Caki2 (cell line): ENCODE measurements around the gene LARP6. TPM values are rescaled to one million over a fixed set of nuclear protein-coding genes. Genes with fewer than 3 reads are reported as not detected.
"Not testable (repeated sequence)": the region's sequence is repeated elsewhere in the genome, so short reads cannot be mapped to it uniquely, and the experiment has no call there.

Experiments
- DNase-seq: peaks from one replicate; pipeline ENCODE4 v3.0.0-alpha.2; 2015; ENCODE audit warnings: low read depth
- in situ Hi-C: cut with HindIII; loops from 2 replicates; pipeline ENCODE4 v1.10.0; 2016; ENCODE audit warnings: low sequenced_read_pairs, low pct_unique_long_range_greater_than_20kb, mixed read lengths
- total RNA-seq: library from RNA; depleted of rRNA; stranded (reverse); fragments of >200 nt; shearing (Covaris generic); gene quantifications from 2 replicates; pipeline ENCODE4 v1.2.3, GENCODE V29; 2014; ENCODE audit warnings: low replicate concordance

LARP6 gene
- total RNA-seq, 1 experiment from 2014 or later, result 35.4 TPM

DNA sequence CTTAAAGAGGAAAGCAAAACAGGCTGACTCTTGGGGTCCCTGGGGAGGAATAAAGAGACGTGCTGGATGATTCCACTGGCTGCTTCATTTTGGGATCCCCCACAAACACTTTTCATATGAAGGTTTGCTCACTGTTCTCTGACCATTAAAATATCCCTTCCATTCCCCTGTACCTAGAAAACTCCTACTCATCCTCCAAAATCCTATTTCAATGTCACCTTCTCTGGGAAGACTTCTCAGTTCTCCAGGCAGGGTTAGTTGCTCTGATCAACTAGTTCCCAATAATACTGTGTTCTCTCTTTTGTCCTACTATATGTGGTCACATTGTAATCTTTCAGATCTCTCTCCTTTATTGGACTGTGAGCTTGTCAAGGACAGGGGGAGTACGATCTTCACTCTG lies 19.0 kb downstream of the LARP6 start:
- in situ Hi-C loops, result no loop called here
- DNase-seq, result no peak

DNA sequence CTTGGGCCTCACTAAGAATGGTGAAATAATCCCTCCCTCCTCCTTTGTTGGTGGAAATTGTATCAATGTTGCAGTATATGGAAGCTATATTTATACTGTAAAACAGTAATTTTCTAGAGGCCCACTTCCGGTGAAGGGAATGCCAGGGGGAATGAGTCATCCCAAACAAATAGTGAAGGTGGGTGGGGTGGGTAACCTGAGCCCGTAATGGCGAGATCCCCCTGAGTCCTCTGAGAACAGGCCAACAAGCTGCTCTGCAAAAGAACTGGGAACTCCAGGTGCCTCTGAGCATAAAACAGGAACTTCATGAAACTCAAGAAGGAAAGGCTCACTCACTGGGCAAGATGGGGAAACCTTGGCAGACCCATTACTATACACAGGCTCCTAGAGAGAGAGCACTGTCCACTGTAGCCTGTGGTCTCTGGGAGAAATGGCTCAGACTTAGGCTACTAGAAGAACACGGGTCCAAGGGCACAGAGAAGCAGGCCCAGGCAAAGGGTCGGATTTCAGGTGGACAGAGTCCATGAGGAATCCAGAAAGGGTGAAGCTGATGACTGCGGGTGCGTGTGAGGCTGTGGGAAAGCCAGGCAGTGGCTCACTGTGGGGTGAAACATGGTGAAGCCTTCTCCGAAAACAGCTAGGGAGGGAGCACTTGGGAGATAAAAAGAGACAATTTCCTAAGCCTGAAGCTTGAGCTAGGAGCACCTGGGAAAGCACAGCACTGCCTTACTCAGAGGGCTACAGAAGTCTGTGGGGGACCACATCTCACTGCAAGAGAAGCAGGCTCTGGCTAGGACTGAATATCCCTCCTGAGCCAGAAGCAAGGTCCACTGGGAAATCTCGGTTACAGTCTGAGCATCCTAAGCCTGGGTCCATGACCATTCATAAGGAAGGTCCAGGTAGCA lies 19.8 kb downstream of the LARP6 start:
- in situ Hi-C loops, result no loop called here
- no peak for DNase-seq

DNA sequence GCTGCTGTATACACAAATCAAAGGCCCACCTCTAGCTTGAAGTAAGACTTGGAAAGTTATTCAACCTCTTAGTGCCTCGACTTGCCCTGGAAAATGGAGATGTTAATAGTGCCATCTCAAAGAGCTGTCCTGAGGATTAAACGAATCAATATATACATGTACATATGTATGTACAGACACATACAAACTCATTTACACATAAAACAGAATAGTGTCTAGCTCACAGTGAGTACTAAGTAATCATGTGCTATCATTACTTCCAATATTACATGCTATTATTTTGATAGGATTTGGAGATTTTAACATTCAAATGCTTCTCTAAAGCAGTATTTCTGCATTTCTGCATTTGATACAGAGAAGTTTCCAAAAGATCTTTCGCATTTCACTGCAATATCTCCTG lies 20.5 kb downstream of the LARP6 start:
- DNase-seq, result no peak
- in situ Hi-C loops, result no loop called here

DNA sequence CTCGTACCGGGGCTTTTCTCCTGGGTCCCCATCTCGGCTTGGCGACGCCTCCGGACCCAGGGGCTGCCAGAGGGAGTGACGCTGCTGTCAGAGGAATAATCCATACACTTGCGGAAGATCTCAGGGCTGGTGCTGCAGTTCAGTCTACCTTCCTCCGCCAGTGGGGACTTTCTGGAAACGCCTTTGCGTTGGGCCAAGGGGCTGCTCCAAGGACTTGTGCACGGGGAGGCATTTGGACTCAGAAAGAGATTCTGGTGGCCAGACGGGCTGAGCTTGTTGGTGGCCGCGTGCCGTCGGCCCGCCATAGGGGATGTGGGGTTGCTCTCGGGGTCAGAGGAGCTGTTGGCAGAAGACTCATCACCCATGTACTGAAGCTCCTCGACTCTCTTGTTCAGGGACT lies 21.8 kb downstream of the LARP6 start:
- in situ Hi-C loops, result no loop called here
- DNase-seq, result no peak

DNA sequence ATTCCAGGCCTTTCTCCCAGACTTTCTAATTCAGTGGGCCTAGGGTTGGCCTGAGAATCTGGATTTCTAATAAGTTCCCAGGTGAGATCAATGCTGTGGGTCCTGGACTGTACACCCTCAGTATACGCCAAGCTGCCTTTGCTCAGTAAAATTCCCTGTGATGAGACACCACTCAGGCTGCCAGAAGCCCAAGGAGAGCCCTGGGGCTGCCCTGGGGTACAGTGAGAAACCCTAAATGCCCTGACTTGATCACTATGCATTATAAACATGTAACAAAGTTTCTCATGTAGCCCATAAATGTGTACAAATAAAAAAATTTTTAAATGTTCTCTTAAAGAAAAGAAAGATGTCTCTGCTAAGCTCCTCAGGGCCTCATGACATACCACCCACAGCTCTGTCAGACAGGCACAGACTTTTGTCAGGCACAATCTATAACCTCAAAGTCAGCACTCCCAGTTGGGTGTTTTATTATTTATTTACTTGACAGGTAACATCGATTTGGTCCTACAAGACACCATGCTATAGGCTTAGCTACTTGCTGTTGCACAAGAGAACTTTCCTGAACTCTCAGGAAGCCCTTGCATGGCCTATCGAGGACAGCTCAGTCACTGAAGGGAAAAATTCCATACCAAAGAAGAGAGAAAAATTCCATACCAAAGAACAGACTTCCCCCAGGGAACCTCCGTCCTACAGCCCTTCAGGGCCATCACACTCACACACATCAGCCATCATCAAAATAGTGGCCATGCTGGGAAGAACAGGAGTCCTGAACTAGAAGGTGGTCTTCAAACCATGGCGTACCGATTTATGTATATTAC lies 22.7 kb downstream of the LARP6 start:
- DNase-seq, result no peak
- in situ Hi-C loops, result no loop called here

DNA sequence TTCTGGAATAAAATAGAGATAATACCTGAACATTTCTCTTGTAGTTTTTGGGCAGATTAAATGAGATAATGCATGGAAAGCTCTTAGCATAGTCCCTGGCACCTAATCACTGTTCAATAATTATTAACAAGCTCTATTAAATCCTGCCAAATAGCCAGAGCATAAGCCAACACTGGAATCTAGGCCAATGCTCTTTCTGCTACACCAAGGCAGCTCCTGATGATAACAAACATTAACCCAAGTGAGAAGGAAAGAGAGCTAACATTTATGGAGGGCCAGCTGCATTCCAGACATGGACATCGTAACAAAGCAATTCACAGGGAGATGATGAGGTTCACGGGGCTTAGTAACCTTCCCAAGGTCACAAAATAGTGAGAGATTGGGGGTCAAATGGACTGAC lies 23.3 kb downstream of the LARP6 start:
- in situ Hi-C loops, result no loop called here
- peak; percentile 34 for DNase-seq

DNA sequence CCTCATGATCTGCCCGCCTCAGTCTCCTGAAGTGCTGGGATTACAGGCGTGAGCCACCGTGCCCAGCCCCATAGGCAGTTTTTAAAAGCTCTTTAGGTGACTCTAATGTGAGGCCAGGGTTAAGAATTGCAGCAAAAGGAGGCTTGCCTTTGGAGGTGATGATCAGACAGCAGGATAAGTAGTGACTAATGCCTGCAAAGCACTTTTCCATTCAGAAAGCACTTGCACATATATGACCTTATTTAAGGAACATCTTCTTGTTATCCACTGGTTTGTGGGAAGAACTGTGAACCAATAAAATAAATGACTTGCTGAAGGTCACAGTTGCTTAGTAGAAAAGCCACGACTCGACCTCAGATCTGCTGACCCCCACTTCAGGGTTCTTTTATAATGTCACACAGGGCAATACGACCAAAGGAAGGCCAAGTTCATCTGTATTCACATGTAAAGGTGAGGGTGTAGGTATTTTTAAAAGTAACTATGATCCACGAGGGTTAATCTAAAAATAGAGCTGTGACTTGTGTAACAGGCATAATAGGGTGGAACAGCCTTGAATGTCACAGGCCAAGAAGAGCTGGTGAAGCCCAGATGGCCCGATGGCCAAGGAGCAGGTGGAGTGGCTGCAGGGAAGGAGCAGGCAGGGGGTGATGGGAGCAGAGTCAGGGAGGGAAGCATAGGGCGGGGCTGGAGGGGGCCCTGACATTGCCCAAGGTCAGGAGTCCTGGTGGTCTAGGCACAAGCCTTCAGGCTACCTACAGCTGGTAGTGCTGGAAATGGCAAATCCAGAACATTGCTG lies 24.4 kb downstream of the LARP6 start:
- in situ Hi-C loops, result no loop called here
- no peak for DNase-seq

DNA sequence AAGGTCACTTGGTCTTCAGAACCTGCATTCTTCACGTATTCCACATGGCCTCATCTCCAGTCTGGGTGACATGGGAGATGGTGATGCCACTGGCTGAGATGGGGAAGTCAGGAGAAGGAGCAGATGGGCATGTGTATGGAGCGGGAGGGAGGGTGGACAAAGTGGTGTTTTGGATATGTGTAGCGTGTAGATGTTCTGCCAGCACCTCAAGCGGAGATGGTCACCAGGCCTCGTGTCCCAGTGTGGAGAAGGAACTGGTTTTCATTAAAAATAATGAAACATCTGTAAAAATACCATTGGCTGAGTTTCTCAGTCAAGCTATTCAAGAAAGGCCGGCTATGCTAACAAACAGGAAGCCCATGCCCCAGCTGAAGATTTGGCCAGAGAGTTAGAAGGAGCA lies 26.2 kb downstream of the LARP6 start:
- no peak for DNase-seq
- in situ Hi-C loops, result no loop called here

DNA sequence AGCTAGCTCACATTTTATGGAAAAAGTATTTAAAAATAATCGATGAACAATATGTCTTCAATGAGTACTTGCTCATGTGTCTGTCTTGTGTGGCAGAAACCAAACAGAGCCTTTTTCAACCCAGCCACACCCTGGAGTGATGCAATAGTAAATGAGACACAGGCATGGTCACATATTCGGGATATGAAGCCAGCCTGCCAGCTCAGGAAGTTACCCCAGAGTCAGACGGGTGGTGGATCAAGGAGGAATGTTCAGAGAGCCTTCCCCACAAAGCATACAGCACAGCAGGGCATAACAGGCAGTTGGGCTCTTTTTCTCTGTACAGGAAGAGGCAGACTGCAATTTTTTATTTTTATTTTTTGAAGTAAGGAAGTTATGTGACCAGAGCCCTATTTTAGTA lies 27.3 kb downstream of the LARP6 start:
- in situ Hi-C loops, result no loop called here
- DNase-seq, result no peak

DNA sequence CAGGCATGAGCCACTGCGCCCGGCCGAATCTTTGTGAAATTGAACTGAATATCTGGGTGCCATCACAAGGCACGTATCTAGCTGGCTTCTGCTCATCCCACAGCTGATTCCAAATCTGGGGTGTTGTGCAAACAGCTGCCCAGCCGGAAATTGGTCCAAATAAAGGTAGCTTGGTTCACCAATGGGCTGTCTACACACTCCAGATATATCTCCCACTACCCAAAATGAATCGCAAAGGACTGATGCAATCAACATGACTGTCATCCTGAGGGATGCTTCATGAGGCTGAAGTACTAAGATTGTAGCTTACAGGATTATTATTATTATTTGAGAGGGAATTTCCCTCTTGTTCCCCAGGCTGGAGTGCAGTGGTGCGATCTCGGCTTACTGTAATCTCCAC lies 28.1 kb downstream of the LARP6 start:
- DNase-seq, result no peak

DNA sequence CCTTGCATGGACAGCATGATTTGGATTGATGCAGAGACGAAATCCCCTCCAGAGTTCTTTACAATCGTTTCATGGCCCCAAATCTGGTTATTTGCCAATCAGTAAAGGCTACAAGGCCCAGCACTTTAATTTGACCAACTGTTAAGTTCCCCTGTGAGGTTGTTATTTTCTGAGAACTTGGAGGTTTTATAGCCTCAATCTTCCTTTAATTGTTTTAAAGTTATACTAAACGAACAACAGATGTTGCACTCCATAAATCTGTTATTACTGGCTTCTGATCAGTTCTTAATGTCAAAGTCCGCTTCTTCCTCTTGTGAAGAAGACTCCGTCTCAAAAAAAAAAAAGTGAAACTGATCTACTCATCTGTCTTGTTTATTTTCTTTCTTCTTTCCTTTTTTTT lies 30.8 kb downstream of the LARP6 start:
- in situ Hi-C loops, result no loop called here
- no peak for DNase-seq

More for the DNA sequence above, 28.1 kb downstream of the LARP6 start:
- in situ Hi-C loops, result no loop called here

DNA sequence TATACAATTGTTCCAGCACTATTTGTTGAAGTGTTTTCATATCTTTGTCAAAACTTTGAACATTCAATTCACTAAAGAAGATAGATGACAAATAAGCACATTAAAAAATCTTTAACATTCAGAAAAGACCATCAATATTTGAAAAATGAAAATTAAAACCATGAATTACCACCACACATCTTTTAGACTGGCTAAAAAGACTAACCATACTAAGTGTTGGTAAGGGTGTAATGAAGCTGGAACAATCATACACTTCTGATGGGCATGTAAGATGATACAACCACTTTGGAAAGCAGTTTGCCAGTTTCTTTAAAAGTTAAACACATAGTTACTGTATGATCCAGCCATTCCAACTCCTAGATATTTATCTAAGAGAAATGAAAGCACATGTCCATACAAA lies 33.7 kb downstream of the LARP6 start:
- DNase-seq, result no peak
- in situ Hi-C loops, result no loop called here

DNA sequence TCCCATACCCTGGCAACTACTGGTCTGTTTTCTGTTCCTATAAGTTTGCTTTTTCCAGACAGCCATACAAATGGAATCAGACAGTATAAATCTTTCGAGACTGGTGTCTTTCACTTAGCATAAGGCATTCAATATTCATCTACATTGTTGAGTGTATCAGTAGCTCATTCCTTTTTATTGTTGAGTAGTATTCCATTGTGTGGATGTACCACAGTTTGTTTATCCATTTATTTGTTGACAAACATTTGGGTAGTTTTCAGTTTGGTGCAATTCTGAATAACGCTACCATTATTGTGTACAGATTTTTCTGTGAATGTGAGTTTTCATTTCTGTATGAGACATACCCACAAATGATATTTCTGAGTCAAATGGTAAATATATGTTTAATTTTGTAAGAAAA lies 35.4 kb downstream of the LARP6 start:
- DNase-seq, result no peak
- in situ Hi-C loops, result no loop called here

DNA sequence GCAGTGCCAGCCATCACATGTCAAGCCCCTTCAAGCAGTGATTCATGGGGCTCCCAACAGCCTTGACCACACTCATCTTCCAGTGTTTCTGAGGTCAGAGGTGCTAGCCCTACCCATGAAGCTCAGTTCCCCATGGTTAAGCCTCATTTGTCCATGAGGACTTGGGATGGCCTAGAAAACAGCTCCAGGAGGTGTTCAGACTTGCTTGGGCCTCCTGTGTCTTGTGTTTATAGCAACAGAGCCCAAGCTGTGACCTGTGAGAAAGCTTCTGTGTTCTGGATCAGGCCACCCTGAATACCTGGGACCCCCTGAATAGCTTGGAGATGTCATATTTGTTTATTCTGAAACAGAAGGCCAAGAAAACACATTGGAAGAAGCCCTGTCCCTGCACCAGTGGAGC lies 36.7 kb downstream of the LARP6 start:
- in situ Hi-C loops, result no loop called here
- no peak for DNase-seq

DNA sequence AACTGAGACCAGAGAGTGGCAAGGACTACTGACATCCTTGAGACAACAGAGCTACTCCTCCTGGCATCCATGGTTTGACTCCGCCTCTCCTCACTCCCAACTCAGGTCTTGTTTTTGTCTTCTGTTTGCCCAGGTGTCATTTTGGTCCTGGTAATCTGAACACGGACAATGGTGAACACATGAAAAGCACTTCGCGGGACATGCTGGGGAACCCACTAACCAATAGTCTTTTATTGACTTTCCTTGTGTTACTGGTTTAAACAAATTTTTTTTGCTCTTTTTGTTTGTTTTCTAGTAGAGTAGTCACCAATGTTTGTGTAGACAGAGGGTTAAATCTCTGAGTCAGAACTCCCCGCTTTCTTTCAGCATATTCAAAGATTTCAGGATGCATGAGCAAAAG lies 38.4 kb downstream of the LARP6 start:
- no peak for DNase-seq
- in situ Hi-C loops, result no loop called here

DNA sequence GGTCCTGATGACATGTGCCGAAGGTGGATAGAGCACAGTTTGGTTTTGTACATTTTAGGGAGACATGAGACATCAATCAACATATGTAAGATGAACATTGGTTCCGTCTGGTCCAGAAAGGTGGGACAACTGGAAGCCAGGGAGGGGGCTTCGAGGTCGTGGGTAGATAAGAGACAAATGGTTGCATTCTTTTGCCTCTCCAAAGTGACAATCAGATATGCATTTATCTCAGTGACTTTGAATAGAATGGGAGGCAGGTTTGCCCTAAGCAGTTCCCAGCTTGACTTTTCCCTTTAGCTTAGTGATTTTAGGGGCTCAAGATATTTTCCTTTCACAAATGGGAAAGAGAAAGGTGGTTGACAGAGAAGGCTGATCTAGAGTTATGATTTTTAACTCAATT lies 38.9 kb downstream of the LARP6 start:
- in situ Hi-C loops, result not testable (repeated sequence)

DNA sequence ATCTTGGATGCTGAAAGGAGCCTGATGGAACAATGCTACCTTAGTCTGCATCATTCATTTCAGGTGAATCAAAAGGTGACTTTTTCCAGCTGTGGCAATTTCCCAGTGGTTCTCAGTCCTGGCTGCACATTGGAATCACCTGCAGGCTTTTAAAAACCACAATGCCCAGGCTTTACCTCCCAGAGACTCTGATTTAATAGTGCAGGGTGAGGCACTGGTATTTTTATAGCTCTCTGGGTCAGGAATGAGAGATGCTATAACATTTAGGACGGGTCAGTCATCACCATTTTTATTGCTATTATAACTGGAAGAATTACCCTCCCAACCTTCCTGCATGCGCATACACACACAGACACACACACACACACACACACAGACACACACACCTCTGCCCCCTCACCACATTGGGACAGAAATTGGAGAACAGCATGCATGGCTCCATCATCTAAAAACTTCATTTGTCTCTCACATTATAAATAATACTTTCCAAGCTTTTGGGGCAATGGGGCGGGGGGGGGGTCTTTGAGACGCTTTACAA lies 41.1 kb downstream of the LARP6 start:
- DNase-seq, result no peak
- in situ Hi-C loops, result no loop called here

More for the DNA sequence above, 38.9 kb downstream of the LARP6 start:
- DNase-seq, result not testable (repeated sequence)

DNA sequence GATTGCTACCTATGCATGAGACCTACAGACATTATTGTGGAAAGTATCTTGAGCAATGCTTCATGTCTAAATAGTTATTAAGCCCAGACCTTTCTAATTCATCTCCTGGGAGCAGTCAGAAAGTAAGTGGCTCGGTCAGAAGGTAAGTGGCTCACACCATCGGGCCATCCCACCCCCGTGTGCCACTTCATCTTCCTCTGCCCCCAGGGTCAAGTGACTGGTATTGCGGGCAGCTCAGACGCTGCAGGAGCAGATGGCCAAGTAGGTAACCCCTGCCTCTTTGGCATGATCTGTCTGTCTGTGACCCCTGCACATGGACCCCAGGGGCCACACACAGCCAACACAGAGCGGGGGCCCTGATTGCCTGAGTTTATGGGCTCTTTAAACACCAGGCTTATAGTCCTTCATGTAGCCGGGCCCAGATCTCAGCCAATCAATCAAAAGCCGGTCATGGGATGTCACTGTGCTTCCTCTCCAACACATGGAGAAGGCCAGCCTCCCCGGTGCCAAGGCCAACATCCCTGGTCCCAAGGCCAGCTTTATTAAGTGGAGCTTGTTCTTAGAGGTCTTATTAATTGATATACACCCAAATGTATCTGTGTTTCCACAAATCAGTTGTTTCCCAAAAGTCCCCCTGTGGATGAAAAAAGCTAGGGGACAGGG lies 42.9 kb downstream of the LARP6 start:
- DNase-seq, result no peak
- in situ Hi-C loops, result no loop called here
